ENCODE data around the gene SOX18.
A peak's percentile ranks its signal among the peaks of the same experiment; 100 is the strongest.

SOX18 gene

GRCh38 chr20:64067733-64068307 is 18.4 kb upstream of the SOX18 start:
- peak; percentile 35 for DNase-seq

- no peak for DNase-seq
Observed at GRCh38 chr20:64067005-64067632, 17.7 kb upstream of the SOX18 start.

- DNase-seq, result no peak
Observed at GRCh38 chr20:64065974-64066343, 16.5 kb upstream of the SOX18 start.

GRCh38 chr20:64065062-64065973 is 15.9 kb upstream of the SOX18 start:
- no peak for DNase-seq

GRCh38 chr20:64064145-64064698 is 14.8 kb upstream of the SOX18 start:
- DNase-seq, result no peak

- no peak for DNase-seq
Observed at GRCh38 chr20:64063389-64064144, 14.1 kb upstream of the SOX18 start.

GRCh38 chr20:64062596-64063388 is 13.4 kb upstream of the SOX18 start, which contains the start of gene TCEA2:
Gene TCEA2, plus strand, starts transcription at chr20:64063198. Its CDS starts 115 bp downstream, at chr20:64063313.
- DNase-seq, result peak; percentile 97

GRCh38 chr20:64062276-64062595 is 12.8 kb upstream of the SOX18 start:
- DNase-seq, result no peak

- DNase-seq, result no peak
Observed at GRCh38 chr20:64058536-64058935, 9.1 kb upstream of the SOX18 start.

GRCh38 chr20:64057628-64058498 is 8.4 kb upstream of the SOX18 start:
- DNase-seq, result peak; percentile 77

GRCh38 chr20:64056889-64057627 is 7.6 kb upstream of the SOX18 start:
- no peak for DNase-seq

GRCh38 chr20:64056639-64056888 is 7.1 kb upstream of the SOX18 start:
- DNase-seq, result no peak

- no peak for DNase-seq
Observed at GRCh38 chr20:64055893-64056638, 6.6 kb upstream of the SOX18 start.

GRCh38 chr20:64055396-64055892 is 6.0 kb upstream of the SOX18 start:
- no peak for DNase-seq

GRCh38 chr20:64053841-64054661 is 4.6 kb upstream of the SOX18 start:
- peak; percentile 82 for DNase-seq

- no peak for DNase-seq
Observed at GRCh38 chr20:64052987-64053840, 3.8 kb upstream of the SOX18 start.

- no peak for DNase-seq
Observed at GRCh38 chr20:64052326-64052722, 2.9 kb upstream of the SOX18 start.

Measured in left hindlimb (tissue), 1 donor.